HepG2 (cell line): Measurements from ENCODE around the gene EEFSEC. TPM values are rescaled to one million over a fixed set of nuclear protein-coding genes. Genes with fewer than 3 reads are reported as not detected.

Experiments
- ARID3A ChIP-seq: IDR thresholded peaks from 2 replicates; pipeline ENCODE4 v1.6.1; 2012; ENCODE audit warnings: low read depth, low read length, improper control_type of control experiment
- ATF7 ChIP-seq, 2 experiments: fragments of 450-650 bp in 1 of 2; sonication (generic) in 1 of 2; formaldehyde crosslinking in 1 of 2; IDR thresholded peaks; 2 replicates each; pipeline versions ENCODE4 v1.4.0 to v1.6.1; 2016 to 2020; ENCODE audit warnings: antibody characterized with exemption in 1 of 2, mild to moderate bottlenecking in 1 of 2, missing genetic modification reagents in 1 of 2
- FOXA3 ChIP-seq: IDR thresholded peaks from 2 replicates; pipeline ENCODE4 v1.6.1; 2016; ENCODE audit warnings: missing genetic modification reagents, missing compliant biosample characterization
- GFI1 ChIP-seq: sonication (generic); formaldehyde crosslinking; IDR thresholded peaks from 2 replicates; pipeline ENCODE4 v1.5.0; 2020; ENCODE audit warnings: missing genetic modification reagents, mild to moderate bottlenecking, borderline replicate concordance
- KDM1A ChIP-seq: IDR thresholded peaks from 2 replicates; pipeline ENCODE4 v1.6.1; 2016; ENCODE audit warnings: missing compliant biosample characterization
- MBD4 ChIP-seq: IDR thresholded peaks from 2 replicates; pipeline ENCODE4 v1.6.1; 2012; ENCODE audit warnings: low read length, inconsistent platforms, borderline replicate concordance
- MBNL3 ChIP-seq: fragments of 250-450 bp; sonication (Bioruptor Pico); conservative IDR thresholded peaks from 2 replicates; pipeline ENCODE4 v1.8.0; 2022; ENCODE audit warnings: mild to moderate bottlenecking, inconsistent platforms
- MTF2 ChIP-seq: sonication (generic); formaldehyde crosslinking; IDR thresholded peaks from 2 replicates; pipeline ENCODE4 v1.5.0; 2020; ENCODE audit warnings: missing genetic modification reagents, borderline replicate concordance
- MXD4 ChIP-seq: IDR thresholded peaks from 2 replicates; pipeline ENCODE4 v1.6.1; 2016; ENCODE audit warnings: mild to moderate bottlenecking, missing biosample characterization, missing genetic modification reagents
- PRDM4 ChIP-seq: sonication (generic); formaldehyde crosslinking; IDR thresholded peaks from 2 replicates; pipeline ENCODE4 v1.9.0; 2021; ENCODE audit warnings: missing genetic modification reagents, borderline replicate concordance
- TRIM24 ChIP-seq: sonication (generic); formaldehyde crosslinking; IDR thresholded peaks from 2 replicates; pipeline ENCODE4 v1.8.0; 2022; ENCODE audit warnings: mild to moderate bottlenecking, missing genetic modification reagents
- ZC3H13 ChIP-seq: sonication (generic); formaldehyde crosslinking; IDR thresholded peaks from 2 replicates; pipeline ENCODE4 v1.8.1; 2023; ENCODE audit warnings: mild to moderate bottlenecking, missing genetic modification reagents, moderate library complexity
- ZFP91 ChIP-seq: sonication (generic); formaldehyde crosslinking; IDR thresholded peaks from 2 replicates; pipeline ENCODE4 v1.9.0; 2022; ENCODE audit warnings: missing genetic modification reagents, mild to moderate bottlenecking, borderline replicate concordance
- ZNF101 ChIP-seq: sonication (generic); formaldehyde crosslinking; IDR thresholded peaks from 2 replicates; pipeline ENCODE4 v1.4.0; 2020; ENCODE audit warnings: mild to moderate bottlenecking, low read depth, missing genetic modification reagents, borderline replicate concordance
- ZNF143 ChIP-seq: sonication (generic); formaldehyde crosslinking; IDR thresholded peaks from 2 replicates; pipeline ENCODE4 v1.4.0; 2020; ENCODE audit warnings: missing genetic modification reagents
- ZNF644 ChIP-seq: IDR thresholded peaks from 2 replicates; pipeline ENCODE4 v1.6.1; 2016; ENCODE audit warnings: low read depth
- ZNF713 ChIP-seq: sonication (generic); formaldehyde crosslinking; IDR thresholded peaks from 2 replicates; pipeline ENCODE4 v1.4.0; 2020; ENCODE audit warnings: mild to moderate bottlenecking, missing genetic modification reagents
- polyA plus RNA-seq, 8 experiments: library from polyadenylated mRNA; depleted of rRNA in 3 of 8; stranded (reverse) in 7 of 8; unstranded in 1 of 8; fragments of >200 nt; fragmentation: Illumina TruSeq in 4 of 8; extraction: Trizol in 4 of 8; gene quantifications; 2 replicates each; pipeline versions ENCODE4 v1.2.1 to v1.2.3, GENCODE V29; 2011 to 2016; ENCODE audit warnings: low read depth in 4 of 8, missing spikeins in 1 of 8, mixed read lengths in 1 of 8; ENCODE audit not compliant: insufficient read depth in 1 of 8
- total RNA-seq, 5 experiments: library from RNA; depleted of rRNA; stranded (reverse); fragments of >200 nt; fragmentation: Illumina TruSeq; extraction: Trizol; gene quantifications; 2 replicates each; pipeline ENCODE4 v1.2.3, GENCODE V29; 2016; ENCODE audit warnings: low read depth in 1 of 5
- TF ChIP-seq, protein P1 (sequence below): IDR thresholded peaks from 2 replicates; pipeline ENCODE4 v1.6.1; 2018; ENCODE audit warnings: missing genetic modification reagents

EEFSEC gene
- total and polyA plus RNA-seq, 2 of the 13 experiments (the other 11 are each of a cell fraction or from before 2014, with no cell fraction given) = 6.4 to 24.2 TPM

- TF ChIP-seq ZFP91 (CRISPR knock-in tag) (no peak), TRIM24 (no peak), MTF2 (CRISPR knock-in tag) (no peak), MXD4 (CRISPR knock-in tag) (no peak), MBNL3 (CRISPR knock-in tag) (no peak), KDM1A (no peak), GFI1 (CRISPR knock-in tag) (no peak), ARID3A (no peak), FOXA3 (CRISPR knock-in tag) (peak; percentile 58; the same call in 1 of the 2 replicates), PRDM4 (no peak), ZC3H13 (CRISPR knock-in tag) (no peak), ZNF644 (CRISPR knock-in tag) (no peak), ZNF101 (CRISPR knock-in tag) (no peak), ZNF713 (CRISPR knock-in tag) (no peak), MBD4 (no peak), ATF7 (IDR thresholded peaks at IDR 0.05) (no peak), ATF7 (CRISPR knock-in tag; IDR thresholded peaks at IDR 0.05) (no peak), ZNF143 (peak; percentile 65)
- TF ChIP-seq, protein P1, sequence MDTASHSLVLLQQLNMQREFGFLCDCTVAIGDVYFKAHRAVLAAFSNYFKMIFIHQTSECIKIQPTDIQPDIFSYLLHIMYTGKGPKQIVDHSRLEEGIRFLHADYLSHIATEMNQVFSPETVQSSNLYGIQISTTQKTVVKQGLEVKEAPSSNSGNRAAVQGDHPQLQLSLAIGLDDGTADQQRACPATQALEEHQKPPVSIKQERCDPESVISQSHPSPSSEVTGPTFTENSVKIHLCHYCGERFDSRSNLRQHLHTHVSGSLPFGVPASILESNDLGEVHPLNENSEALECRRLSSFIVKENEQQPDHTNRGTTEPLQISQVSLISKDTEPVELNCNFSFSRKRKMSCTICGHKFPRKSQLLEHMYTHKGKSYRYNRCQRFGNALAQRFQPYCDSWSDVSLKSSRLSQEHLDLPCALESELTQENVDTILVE (CRISPR knock-in tag) = no peak
Observed at GRCh38 chr3:128353991-128354687, 200.9 kb downstream of the EEFSEC start (continued).
